Neuronal stem cell (in vitro differentiated cells): ENCODE data around the gene PC.

Source experiments
- DNase-seq: peaks from one replicate; pipeline ENCODE4 v3.0.0-alpha.2; 2013; ENCODE audit warnings: low spot score
- H2AFZ ChIP-seq: one replicate; pipeline ENCODE4 v1.6.1; 2013; ENCODE audit warnings: mild to moderate bottlenecking, low read length, inconsistent platforms
- H2AK5ac ChIP-seq: 2 replicates; pipeline ENCODE4 v1.6.1; 2013; ENCODE audit warnings: low read depth, mild to moderate bottlenecking, inconsistent platforms, low read length, moderate library complexity, mixed read lengths
- H2BK120ac ChIP-seq: 2 replicates; pipeline ENCODE4 v1.6.1; 2013; ENCODE audit warnings: low read depth, mild to moderate bottlenecking, inconsistent platforms, low read length, moderate library complexity, mixed read lengths
- H2BK12ac ChIP-seq: one replicate; pipeline ENCODE4 v1.6.1; 2013; ENCODE audit warnings: low read length, inconsistent platforms
- H2BK15ac ChIP-seq: 2 replicates; pipeline ENCODE4 v1.6.1; 2013; ENCODE audit warnings: mild to moderate bottlenecking, low read length, inconsistent platforms, mixed read lengths
- H2BK5ac ChIP-seq: one replicate; pipeline ENCODE4 v1.6.1; 2013; ENCODE audit warnings: inconsistent platforms, mild to moderate bottlenecking, low read length, moderate library complexity
- H3K14ac ChIP-seq: one replicate; pipeline ENCODE4 v1.6.1; 2013; ENCODE audit warnings: low read length, inconsistent platforms
- H3K18ac ChIP-seq: 2 replicates; pipeline ENCODE4 v1.6.1; 2013; ENCODE audit warnings: low read length, inconsistent platforms
- H3K23ac ChIP-seq: 2 replicates; pipeline ENCODE4 v1.6.1; 2013; ENCODE audit warnings: low read depth, mild to moderate bottlenecking, mixed read lengths, low read length, inconsistent platforms; ENCODE audit not compliant: poor library complexity
- H3K27ac ChIP-seq: replicated peaks from 3 replicates; pipeline ENCODE4 v1.5.1; 2013; ENCODE audit warnings: low read length, inconsistent platforms
- H3K27me3 ChIP-seq, 3 experiments: 2 replicates each; pipeline ENCODE4 v1.6.1; 2013; ENCODE audit warnings: low read length in 3 of 3, mild to moderate bottlenecking in 2 of 3, inconsistent platforms in 1 of 3, low read depth in 1 of 3, mixed read lengths in 1 of 3, moderate library complexity in 1 of 3; ENCODE audit not compliant: control insufficient read depth in 3 of 3, insufficient read depth in 3 of 3
- H3K36me3 ChIP-seq, 2 donors: replicated peaks in 1 of 2; 2 replicates each; pipeline ENCODE4 v1.6.1; 2013; ENCODE audit warnings: low read length in 2 of 2; ENCODE audit not compliant: control insufficient read depth in 2 of 2, insufficient read depth in 2 of 2
- H3K4ac ChIP-seq: 2 replicates; pipeline ENCODE4 v1.6.1; 2013; ENCODE audit warnings: inconsistent platforms, mild to moderate bottlenecking, low read length, moderate library complexity
- H3K4me1 ChIP-seq, 2 donors: 1 replicate in 1 of 2; 2 replicates in 1 of 2; pipeline ENCODE4 v1.6.1; 2013; ENCODE audit warnings: low read length in 2 of 2, low read depth in 1 of 2; ENCODE audit not compliant: control insufficient read depth in 2 of 2, insufficient read depth in 1 of 2
- H3K4me2 ChIP-seq: one replicate; pipeline ENCODE4 v1.6.1; 2013; ENCODE audit warnings: mild to moderate bottlenecking, low read length, inconsistent platforms; ENCODE audit not compliant: insufficient read depth, poor library complexity, severe bottlenecking
- H3K4me3 ChIP-seq, 2 donors: 2 replicates each; pipeline ENCODE4 v1.5.1; 2013; ENCODE audit warnings: low read length in 2 of 2, mild to moderate bottlenecking in 2 of 2, inconsistent platforms in 1 of 2, moderate library complexity in 1 of 2
- H3K79me1 ChIP-seq: one replicate; pipeline ENCODE4 v1.6.1; 2013; ENCODE audit warnings: low read depth, mild to moderate bottlenecking, inconsistent platforms, low read length, moderate library complexity
- H3K9ac ChIP-seq: one replicate; pipeline ENCODE4 v1.6.1; 2013; ENCODE audit warnings: mild to moderate bottlenecking, low read depth, low read length, inconsistent platforms; ENCODE audit not compliant: poor library complexity
- H3K9me3 ChIP-seq, 2 donors: replicated peaks in 1 of 2; 2 replicates each; pipeline versions ENCODE3 to v1.6.1; 2013; ENCODE audit warnings: low read length in 2 of 2, mild to moderate bottlenecking in 2 of 2, inconsistent platforms in 1 of 2, low read depth in 1 of 2, mixed read lengths in 1 of 2, moderate library complexity in 1 of 2; ENCODE audit not compliant: control insufficient read depth in 2 of 2, insufficient read depth in 1 of 2
- H4K8ac ChIP-seq: one replicate; pipeline ENCODE4 v1.6.1; 2013; ENCODE audit warnings: low read depth, mild to moderate bottlenecking, inconsistent platforms, low read length, moderate library complexity
- H4K91ac ChIP-seq: one replicate; pipeline ENCODE4 v1.6.1; 2013; ENCODE audit warnings: low read length, low read depth, mild to moderate bottlenecking, inconsistent platforms; ENCODE audit not compliant: poor library complexity
- WGBS, 2 donors: extraction: QIAGEN DNeasy Blood & Tissue Kit; methylation state at CpG; one replicate each; pipeline ENCODE4 v1.1.7; 2013; ENCODE audit warnings: missing lambda C conversion rate in 2 of 2, mixed read lengths in 1 of 2; ENCODE audit not compliant: insufficient read length in 2 of 2, insufficient replicate concordance in 1 of 2; ENCODE audit errors: extremely low coverage in 2 of 2; 5-methylcytosine and 5-hydroxymethylcytosine counted together

Gene PC

DNA sequence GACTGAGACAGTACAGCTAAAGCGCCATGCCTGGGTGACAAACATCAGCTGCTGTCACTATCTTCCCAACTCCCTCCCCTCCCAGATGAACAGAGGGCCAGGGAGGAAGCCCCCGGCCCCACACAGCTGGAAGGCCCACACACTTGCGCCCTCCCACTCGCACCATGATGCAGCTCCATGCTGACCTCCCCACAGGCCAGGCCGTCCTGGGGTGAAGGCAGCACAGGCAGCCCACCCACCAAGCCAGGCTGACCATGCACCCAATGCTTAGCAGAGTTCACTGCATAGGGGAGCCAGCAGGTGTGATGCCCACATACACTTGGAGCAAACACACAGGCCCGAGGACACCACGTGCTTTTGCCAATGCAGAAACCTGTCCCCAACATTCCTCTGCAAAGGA lies 79.2 kb downstream of the PC start:
- Histone ChIP-seq H3K36me3 (no peaks in the 10 kb centered on the region), H2AK5ac (no peak overlapping the region), H3K9ac (no peak overlapping the region), H2BK12ac (no peak overlapping the region), H3K4me1 (peaks cover 19 to 37% of the 10 kb centered on the region in 2 donors), H3K23ac (no peak overlapping the region), H2BK5ac (no peak overlapping the region), H3K27me3 (no peaks in the 10 kb centered on the region), H3K79me1 (peaks cover 6% of the 10 kb centered on the region), H2AFZ (no peak overlapping the region), H3K9me3 (no peaks in the 10 kb centered on the region), H3K4me3 (no peak overlapping the region), H4K8ac (no peak overlapping the region), H3K4me2 (no peak overlapping the region), H2BK15ac (peak overlapping the region; percentile 10), H4K91ac (no peak overlapping the region), H3K27ac (no peak overlapping the region), H3K14ac (no peak overlapping the region), H2BK120ac (no peak overlapping the region), H3K18ac (no peak overlapping the region), H3K4ac (no peak overlapping the region)
- no peak for DNase-seq
- WGBS, 2 donors: no CpG with 5 or more reads among the region's 7 CpGs

DNA sequence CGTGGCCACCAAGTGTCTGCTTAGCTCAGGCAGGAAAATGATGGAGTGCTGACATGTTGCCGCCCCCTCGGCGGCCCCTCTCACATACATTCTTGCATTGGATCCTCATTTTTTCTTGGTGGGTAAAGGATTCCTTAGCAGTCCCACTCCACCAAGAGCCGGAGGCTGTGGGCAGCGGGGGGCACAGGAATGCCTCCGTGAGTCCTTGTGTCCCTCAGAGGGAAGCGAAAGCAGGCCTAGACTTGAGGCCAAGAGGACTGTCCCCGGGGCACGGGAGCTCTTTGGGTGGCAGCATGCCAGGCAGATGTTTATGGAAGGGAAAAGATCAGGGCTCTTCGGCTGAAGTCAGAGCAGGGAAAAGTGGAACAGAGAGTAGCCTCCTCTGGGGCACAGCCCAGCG lies 79.7 kb downstream of the PC start:
- Histone ChIP-seq H2AFZ (no peak overlapping the region), H2AK5ac (peak overlapping the region; percentile 48), H3K18ac (no peak overlapping the region), H3K4ac (no peak overlapping the region), H3K4me3 (no peak overlapping the region), H3K4me2 (no peak overlapping the region), H2BK15ac (no peak overlapping the region), H3K27me3 (no peaks in the 10 kb centered on the region), H3K4me1 (peaks cover 19 to 36% of the 10 kb centered on the region in 2 donors), H3K23ac (no peak overlapping the region), H4K8ac (no peak overlapping the region), H3K9me3 (no peaks in the 10 kb centered on the region), H3K79me1 (peaks cover 6% of the 10 kb centered on the region), H3K14ac (no peak overlapping the region), H2BK12ac (no peak overlapping the region), H3K36me3 (no peaks in the 10 kb centered on the region), H4K91ac (no peak overlapping the region), H3K27ac (no peak overlapping the region), H3K9ac (no peak overlapping the region), H2BK5ac (no peak overlapping the region), H2BK120ac (no peak overlapping the region)
- DNase-seq: no peak
- no CpG with 5 or more reads among the region's 12 CpGs for WGBS, 2 donors

DNA sequence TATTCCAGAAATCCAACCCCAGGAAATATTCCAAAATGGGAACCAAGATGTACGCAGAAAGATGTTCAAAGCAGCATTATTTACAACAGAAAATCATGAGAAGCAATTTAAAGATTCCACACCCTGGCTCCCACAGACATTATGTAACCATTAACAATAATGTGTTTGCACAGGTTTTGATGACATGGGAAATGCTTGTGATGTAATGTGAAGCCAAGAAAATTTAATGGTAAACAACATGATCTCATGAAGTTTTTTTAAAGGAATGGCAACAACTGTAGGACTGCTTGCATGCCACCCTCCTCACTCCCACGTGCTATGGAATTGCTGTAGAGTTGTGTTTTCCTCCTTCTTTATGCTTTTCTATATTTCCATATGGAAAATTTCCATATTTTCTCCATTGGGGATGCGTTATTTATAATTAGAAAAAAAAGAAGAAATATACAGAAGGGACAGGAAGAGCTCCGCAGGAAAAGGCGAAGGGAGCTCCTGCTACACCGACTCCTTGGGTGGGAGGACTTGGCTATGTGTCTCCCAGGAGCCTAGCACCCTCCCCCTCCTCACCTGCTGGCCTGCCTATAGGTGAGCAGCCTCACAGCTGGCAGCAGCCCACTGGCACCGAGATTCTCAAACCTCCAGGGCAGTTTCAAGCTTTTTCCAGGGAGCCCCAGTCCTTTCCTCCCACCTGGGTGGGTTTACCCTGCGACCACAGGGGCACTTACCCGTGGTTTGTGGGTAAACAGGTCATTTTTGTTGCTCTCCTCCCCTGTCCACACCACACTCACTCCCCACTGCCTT lies 80.4 kb downstream of the PC start:
- Histone ChIP-seq H2AFZ (no peak overlapping the region), H2BK5ac (no peak overlapping the region), H3K4me1 (peaks cover 16 to 29% of the 10 kb centered on the region in 2 donors), H2BK120ac (no peak overlapping the region), H4K91ac (no peak overlapping the region), H3K18ac (no peak overlapping the region), H2BK12ac (no peak overlapping the region), H3K27ac (no peak overlapping the region), H3K79me1 (peaks cover 6% of the 10 kb centered on the region), H3K23ac (no peak overlapping the region), H2AK5ac (no peak overlapping the region), H3K4ac (no peak overlapping the region), H3K27me3 (no peaks in the 10 kb centered on the region), H3K14ac (no peak overlapping the region), H3K9me3 (no peaks in the 10 kb centered on the region), H4K8ac (no peak overlapping the region), H3K4me2 (no peak overlapping the region), H3K9ac (no peak overlapping the region), H3K36me3 (no peaks in the 10 kb centered on the region), H3K4me3 (no peak overlapping the region), H2BK15ac (no peak overlapping the region)
- WGBS, 2 donors: no CpG with 5 or more reads among the region's 9 CpGs
- no peak for DNase-seq

DNA sequence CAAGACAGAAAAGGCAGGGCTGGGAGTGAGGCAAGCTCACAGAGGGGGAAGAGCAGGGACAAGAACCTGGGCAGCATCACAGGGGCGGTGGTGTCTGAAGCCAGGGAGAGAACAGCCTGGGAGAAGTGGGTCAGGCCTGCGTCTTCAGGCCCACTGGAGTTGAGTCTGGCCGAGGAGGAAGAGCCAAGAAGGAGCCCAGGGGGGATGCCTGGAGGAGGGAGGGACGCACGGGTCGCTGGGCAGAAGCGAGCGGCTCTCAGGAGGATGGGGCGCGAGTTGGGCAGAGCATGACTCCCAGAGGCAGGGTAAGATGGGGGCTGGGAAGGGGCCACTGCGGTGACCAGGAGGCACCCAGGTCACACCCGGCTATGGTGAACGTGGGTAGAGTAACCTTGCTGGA lies 82.8 kb downstream of the PC start:
- Histone ChIP-seq H2BK15ac (peak overlapping the region; percentile 64), H3K27ac (no peak overlapping the region), H2BK12ac (peak overlapping the region; percentile 65), H2BK5ac (no peak overlapping the region), H3K4me1 (peaks cover 12 to 19% of the 10 kb centered on the region in 2 donors), H3K4me2 (no peak overlapping the region), H2AFZ (no peak overlapping the region), H3K18ac (peak overlapping the region; percentile 32), H3K9me3 (no peaks in the 10 kb centered on the region), H4K91ac (no peak overlapping the region), H3K79me1 (peaks cover 6% of the 10 kb centered on the region), H4K8ac (no peak overlapping the region), H2BK120ac (no peak overlapping the region), H3K4ac (no peak overlapping the region), H3K9ac (no peak overlapping the region), H3K14ac (no peak overlapping the region), H3K36me3 (no peaks in the 10 kb centered on the region), H3K4me3 (no peak overlapping the region), H2AK5ac (peak overlapping the region; percentile 9), H3K27me3 (no peaks in the 10 kb centered on the region), H3K23ac (peak overlapping the region; percentile 20)
- WGBS, 2 donors: no CpG with 5 or more reads among the region's 13 CpGs
- no peak for DNase-seq
